Limb (tissue), 2 donors: ENCODE data around the gene PABPC1L2A.
"Not testable (repeated sequence)": the region's sequence is repeated elsewhere in the genome, so short reads cannot be mapped to it uniquely, and the experiment has no call there.

Source experiments
- DNase-seq, 2 donors: peaks; one replicate each; pipeline ENCODE4 v3.0.0-alpha.2; 2016; ENCODE audit errors: extremely low spot score in 2 of 2

The PABPC1L2A gene

GRCh38 chrX:73079024-73079562, at the start of gene PABPC1L2A:
TSS of gene PABPC1L2A (minus strand) at chrX:73079512. CDS start at chrX:73079386, 126 bp downstream.
- not testable (repeated sequence) for DNase-seq

DNA sequence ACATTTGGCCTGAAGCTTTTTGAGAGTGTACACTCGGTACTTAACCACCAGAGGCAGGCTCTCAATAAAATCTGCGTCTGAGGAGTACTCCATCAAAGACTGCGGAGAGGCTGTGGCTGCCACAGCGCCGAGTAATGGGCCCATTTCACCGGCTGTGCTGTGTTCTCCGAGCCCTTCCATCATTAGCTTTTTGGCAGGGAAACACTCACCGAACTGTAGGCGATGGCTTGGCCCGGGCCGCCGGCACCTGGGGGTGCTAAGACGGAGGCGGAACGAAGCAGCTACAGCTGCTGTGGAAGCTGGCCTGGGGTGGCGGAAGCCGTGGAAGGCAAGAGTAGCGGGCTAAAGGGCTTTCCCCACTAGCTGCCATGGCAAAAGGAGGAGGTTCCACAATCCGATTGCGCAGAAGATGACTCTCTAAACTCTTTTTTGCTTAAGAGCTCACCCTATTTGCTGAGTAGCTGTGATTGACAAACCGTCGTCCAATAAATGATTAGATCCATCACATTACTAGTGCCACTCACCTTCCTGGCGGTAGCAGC, 48.5 kb upstream of the PABPC1L2A start:
- peak; percentile 1 to 22 for DNase-seq

DNA sequence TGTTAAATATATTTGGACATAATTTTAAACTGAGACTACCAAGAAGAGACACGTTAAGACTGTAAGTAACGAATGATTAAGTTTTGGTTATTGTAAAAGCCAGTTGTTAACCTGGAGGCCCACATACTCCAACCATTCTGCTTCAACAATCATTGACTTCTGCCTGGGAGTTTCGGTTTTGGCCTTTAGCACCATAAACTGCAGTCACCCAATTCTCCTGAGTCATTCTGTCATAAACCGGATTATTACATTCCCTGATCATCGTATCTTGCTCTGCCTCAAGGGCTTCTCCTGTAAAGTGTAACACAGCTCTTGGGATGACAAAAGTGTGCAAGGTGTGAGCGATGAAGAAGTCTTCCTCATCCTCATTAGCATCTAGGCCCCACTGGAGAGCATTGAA, 46.9 kb upstream of the PABPC1L2A start:
- no peak for DNase-seq

DNA sequence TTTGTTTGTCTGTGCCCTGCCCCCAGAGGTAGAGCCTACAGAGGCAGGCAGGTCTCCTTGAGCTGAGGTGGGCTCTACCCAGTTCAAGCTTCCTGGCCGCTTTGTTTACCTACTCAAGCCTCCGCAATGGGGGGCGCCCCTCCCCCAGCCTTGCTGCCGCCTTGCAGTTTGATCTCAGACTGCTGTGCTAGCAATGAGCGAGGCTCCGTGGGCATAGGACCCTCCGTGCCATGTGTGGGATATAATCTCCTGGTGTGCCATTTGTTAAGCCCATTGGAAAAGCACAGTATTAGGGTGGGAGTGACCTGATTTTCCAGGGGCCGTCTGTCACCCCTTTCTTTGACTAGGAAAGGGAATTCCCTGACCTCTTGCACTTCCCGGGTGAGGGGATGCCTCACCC, 20.2 kb upstream of the PABPC1L2A start:
- DNase-seq = not testable (repeated sequence)

DNA sequence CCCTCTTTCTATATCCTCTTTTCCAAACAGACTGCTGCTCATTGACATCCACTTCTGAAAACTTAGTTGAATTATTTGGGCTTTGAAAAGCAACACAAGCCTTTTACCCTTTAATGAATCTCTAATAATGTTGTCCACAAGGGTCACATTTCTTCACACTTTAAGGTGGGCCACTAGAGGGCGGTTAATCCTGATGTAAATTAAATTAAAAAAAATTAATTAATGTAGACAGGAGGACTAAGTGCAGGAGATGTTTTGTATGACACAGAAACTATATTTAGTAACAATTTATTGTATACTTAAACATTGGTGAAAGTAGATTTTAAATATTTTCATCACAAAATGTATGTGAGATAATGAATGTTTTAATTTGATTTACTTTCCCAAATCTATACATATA, 7.5 kb upstream of the PABPC1L2A start:
- not testable (repeated sequence) for DNase-seq

- DNase-seq = not testable (repeated sequence)
These were observed 572 bp upstream of the PABPC1L2A start for GRCh38 chrX:73079884-73080283.

DNA sequence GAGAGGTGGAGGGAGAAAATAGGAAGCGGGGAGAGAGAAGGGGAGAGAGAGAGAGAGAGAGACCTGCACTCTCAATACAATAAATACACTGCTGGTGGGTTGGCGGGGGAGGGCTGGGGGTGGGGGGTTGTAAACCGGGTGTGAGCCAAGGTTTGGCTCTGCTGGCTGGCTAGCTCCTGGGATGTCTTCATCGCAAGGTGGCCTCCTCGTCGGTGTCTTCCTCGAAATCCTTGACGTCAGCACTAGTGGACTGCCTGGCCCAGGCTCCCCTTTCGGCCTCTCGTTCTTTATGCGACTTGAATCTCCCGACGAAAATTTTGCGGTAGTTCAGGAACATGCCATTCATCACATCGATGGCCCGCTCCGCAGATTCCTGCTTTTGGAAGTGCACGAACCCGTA, 715 bp downstream of the PABPC1L2A start:
- DNase-seq = not testable (repeated sequence)

DNA sequence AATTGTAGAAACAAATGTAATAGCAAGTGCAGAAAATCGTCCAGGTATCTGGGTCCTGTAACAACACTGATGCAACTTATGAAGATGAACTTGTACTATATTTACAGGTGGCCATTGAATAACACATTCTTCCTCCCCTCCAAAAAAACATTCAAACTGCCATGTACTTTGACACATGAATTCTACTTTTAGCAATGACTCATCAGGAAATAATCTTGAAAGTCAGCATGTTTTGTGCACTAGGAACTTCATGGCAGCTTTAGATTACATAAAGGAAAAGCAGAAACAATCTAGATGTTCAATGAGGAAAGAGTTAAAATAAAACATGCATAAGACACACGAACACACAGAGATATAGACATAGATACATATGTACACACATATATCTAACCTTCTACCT, 2.5 kb downstream of the PABPC1L2A start:
- no peak for DNase-seq

DNA sequence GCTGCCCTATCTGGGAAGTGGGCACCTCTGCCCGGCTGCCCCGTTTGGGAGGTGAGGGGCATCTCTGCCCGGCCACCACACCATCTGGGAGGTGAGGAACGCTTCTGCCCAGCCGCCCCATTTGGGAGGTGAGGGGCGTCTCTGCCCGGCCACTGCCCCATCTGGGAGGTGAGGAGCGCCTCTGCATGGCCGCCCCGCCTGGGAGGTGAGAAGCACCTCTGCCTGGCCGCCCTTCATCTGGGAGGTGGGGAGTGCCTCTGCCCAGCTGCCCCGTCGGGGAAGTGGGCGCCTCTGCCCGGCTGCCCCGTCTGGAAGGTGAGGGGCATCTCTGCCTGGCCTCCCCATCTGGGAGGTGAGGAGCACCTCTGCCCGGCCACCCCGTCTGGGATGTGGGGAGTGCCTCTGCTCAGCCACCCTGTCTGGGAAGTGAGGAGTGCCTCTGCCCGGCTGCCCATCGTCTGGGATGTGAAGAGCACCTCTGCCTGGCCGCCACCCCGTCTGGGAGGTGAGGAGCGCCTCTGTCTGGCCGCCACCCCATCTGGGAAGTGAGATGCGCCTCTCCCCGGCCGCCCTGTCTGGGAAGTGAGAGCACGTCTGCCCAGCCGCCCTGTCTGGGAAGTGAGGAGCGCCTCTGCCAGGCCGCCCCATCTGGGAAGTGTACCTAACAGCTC, 9.8 kb downstream of the PABPC1L2A start:
- no peak for DNase-seq

DNA sequence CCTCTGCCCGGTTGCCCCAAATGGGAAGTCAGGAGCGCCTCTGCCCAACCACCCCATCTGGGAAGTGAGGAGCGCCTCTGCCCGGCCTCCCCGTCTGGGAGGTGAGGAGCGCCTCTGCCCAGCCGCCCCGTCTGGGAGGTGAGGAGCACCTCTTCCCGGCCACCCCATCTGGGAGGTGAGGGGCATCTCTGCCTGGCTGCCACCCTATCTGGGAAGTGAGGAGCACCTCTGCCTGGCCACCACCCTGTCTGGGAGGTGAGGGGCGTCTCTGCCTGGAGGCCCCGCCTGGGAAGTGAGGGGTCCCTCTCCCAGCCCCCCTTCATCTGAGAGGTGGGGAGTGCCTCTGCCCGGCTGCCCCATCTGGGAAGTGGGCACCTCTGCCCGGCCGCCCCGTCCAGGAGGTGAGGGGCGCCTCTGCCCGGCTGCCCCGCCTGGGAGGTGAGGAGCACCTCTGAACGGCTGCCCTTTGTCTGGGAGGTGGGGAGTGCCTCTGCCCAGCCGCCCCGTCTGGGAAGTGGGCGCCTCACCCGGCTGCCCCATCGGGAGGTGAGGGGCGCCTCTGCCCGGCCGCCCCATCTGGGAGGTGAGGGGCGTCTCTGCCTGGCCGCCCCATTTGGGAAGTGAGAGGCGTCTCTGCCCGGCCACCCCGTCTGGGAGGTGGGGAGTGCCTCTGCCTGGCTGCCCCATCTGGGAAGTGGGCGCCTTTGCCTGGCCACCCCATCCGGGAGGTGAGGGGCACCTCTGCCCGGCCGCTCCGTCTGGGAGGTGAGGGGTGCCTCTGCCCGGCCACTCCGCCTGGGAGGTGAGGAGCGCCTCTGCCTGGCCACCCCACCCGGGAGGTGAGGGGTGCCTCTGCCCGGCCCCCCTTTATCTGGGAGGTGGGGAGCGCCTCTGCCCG, 10.6 kb downstream of the PABPC1L2A start:
- no peak for DNase-seq

- not testable (repeated sequence) for DNase-seq
These were observed 11.4 kb downstream of the PABPC1L2A start for GRCh38 chrX:73067761-73068466.

- DNase-seq = no peak
These were observed 50.4 kb downstream of the PABPC1L2A start for GRCh38 chrX:73028876-73029275.
